Gastrocnemius medialis (tissue), 4 donors: ENCODE results near the gene ADH5. TPM values are rescaled to one million over a fixed set of nuclear protein-coding genes. Genes with fewer than 3 reads are reported as not detected.
A peak's percentile ranks its signal among the peaks of the same experiment; 100 is the strongest.
"Not testable (repeated sequence)": the region's sequence is repeated elsewhere in the genome, so short reads cannot be mapped to it uniquely, and the experiment has no call there.

Source experiments
- ATAC-seq, 2 donors: fragments of 150-250 bp; one replicate each; pipeline ENCODE4 v1.9.1; 2016
- DNase-seq, 2 donors: peaks; one replicate each; pipeline ENCODE4 v3.0.0-alpha.2; 2019
- H3K27ac ChIP-seq, 4 donors: fragments of 200-600 bp; sonication (generic); 1 replicate in 1 of 4; 2 replicates in 3 of 4; pipeline ENCODE4 v1.5.1; 2016 to 2018; ENCODE audit warnings: mild to moderate bottlenecking in 2 of 4, moderate library complexity in 1 of 4
- H3K27me3 ChIP-seq, 3 donors: fragments of 200-600 bp; sonication (generic) in 2 of 3; 1 replicate in 1 of 3; 2 replicates in 2 of 3; pipeline versions ENCODE4 v1.5.1 to v1.6.0; 2016 to 2019; ENCODE audit warnings: mild to moderate bottlenecking in 1 of 3, moderate library complexity in 1 of 3
- H3K36me3 ChIP-seq, 2 donors: fragments of 200-600 bp; sonication (generic) in 1 of 2; one replicate each; pipeline ENCODE4 v1.5.1; 2017 to 2018
- H3K4me1 ChIP-seq, 2 donors: fragments of 200-600 bp; sonication (generic) in 1 of 2; one replicate each; pipeline ENCODE4 v1.5.1; 2016 to 2017; ENCODE audit warnings: mild to moderate bottlenecking in 2 of 2
- H3K4me3 ChIP-seq, 4 donors: fragments of 200-600 bp; sonication (generic) in 3 of 4; 1 replicate in 1 of 4; 2 replicates in 3 of 4; pipeline ENCODE4 v1.5.1; 2016 to 2019; ENCODE audit warnings: mild to moderate bottlenecking in 2 of 4
- H3K9me3 ChIP-seq, 3 donors: fragments of 200-600 bp; sonication (generic) in 2 of 3; 1 replicate in 1 of 3; 2 replicates in 2 of 3; pipeline ENCODE4 v1.5.1; 2016 to 2019
- POLR2A ChIP-seq, 2 donors: fragments of 450-650 bp; IDR thresholded peaks; one replicate each; pipeline ENCODE4 v1.6.1; 2017; ENCODE audit warnings: antibody characterized with exemption in 2 of 2, mild to moderate bottlenecking in 2 of 2, moderate library complexity in 2 of 2
- in situ Hi-C, 4 donors: fragments of 200-750 bp; cut with MboI; loops; one replicate each; pipeline versions ENCODE4 v1.15.0 to v1.8.0; 2017; ENCODE audit warnings: low sequenced_read_pairs in 4 of 4
- intact Hi-C: fragments of 100-400 bp; cut with DNase I; formaldehyde crosslinking; loops from one replicate; pipeline ENCODE4 v1.15.1; 2023; ENCODE audit warnings: low total_unique reads
- total RNA-seq, 4 donors: library from RNA; depleted of rRNA; stranded (reverse); fragments of >200 nt; gene quantifications; one replicate each; pipeline versions ENCODE4 v1.1.0 to v1.2.3, GENCODE V29; 2016
- TF ChIP-seq, protein P1 (sequence below), 5 experiments: fragments of 450-650 bp in 3 of 5; fragments of 200-600 bp in 2 of 5; sonication (generic) in 2 of 5; IDR thresholded peaks in 4 of 5; conservative IDR thresholded peaks in 1 of 5; 1 replicate in 4 of 5; 2 replicates in 1 of 5; pipeline ENCODE4 v1.5.1; 2016 to 2019; ENCODE audit warnings: antibody characterized with exemption in 5 of 5, mild to moderate bottlenecking in 3 of 5, moderate library complexity in 3 of 5

The ADH5 gene
- total RNA-seq, 4 donors from 2014 or later, result 55.2 to 101 (median 72.6) TPM

DNA sequence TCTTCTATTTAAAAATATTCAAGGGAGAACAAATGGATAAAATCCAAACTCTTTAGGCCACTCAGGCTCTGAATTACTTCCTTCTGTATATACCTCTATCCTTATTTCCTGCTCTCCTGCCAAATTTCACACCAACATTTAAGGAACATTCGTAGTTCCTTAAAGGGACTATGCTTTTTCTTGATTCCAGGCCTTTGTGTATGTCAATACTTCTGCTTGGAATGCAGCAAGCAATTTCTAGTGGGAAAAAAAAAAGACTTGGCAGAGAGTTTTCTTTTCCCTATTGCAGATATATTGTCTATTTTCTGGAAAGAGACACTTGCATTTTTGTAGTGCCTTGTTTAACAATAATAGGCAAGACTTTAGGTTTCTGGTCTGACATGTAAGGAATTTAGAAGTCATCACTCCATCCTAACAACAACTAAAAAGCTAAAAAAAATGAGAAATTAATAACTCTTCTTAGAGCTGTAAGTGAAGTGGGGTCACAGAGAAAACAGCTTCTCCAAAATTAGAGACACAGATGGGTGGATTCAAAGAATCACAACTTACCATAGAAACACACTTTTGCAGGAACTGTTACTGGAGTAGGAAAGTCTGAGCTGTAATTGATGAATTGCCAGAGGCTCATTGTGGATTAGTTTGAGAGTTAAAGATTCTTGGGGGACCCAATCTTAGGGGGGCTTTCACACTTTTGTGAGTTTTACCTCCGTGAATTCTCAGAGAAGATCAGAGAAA lies 2.1 kb upstream of the ADH5 start:
- peaks cover 0 to 23% of the 10 kb centered on the region in 2 donors for H3K4me1 ChIP-seq
- no peak for DNase-seq
- in situ Hi-C loops, result no loop called here
- no peaks in the 10 kb centered on the region for H3K9me3 ChIP-seq
- peak overlapping the region in 2 of 4 donors; percentile 70 to 72 for H3K4me3 ChIP-seq
- peak overlapping the region; percentile 87 to 97 (median 93) for H3K27ac ChIP-seq
- no peak for TF ChIP-seq POLR2A (IDR thresholded peaks at IDR 0.05)
- TF ChIP-seq, protein P1, sequence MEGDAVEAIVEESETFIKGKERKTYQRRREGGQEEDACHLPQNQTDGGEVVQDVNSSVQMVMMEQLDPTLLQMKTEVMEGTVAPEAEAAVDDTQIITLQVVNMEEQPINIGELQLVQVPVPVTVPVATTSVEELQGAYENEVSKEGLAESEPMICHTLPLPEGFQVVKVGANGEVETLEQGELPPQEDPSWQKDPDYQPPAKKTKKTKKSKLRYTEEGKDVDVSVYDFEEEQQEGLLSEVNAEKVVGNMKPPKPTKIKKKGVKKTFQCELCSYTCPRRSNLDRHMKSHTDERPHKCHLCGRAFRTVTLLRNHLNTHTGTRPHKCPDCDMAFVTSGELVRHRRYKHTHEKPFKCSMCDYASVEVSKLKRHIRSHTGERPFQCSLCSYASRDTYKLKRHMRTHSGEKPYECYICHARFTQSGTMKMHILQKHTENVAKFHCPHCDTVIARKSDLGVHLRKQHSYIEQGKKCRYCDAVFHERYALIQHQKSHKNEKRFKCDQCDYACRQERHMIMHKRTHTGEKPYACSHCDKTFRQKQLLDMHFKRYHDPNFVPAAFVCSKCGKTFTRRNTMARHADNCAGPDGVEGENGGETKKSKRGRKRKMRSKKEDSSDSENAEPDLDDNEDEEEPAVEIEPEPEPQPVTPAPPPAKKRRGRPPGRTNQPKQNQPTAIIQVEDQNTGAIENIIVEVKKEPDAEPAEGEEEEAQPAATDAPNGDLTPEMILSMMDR (IDR thresholded peaks at IDR 0.05 in 4 of 5, conservative IDR thresholded peaks at IDR 0.05 in 1 of 5), result no peak
- no peaks in the 10 kb centered on the region for H3K36me3 ChIP-seq
- intact Hi-C loops, result no loop called here
- no peaks in the 10 kb centered on the region for H3K27me3 ChIP-seq
- ATAC-seq, result no peak

DNA sequence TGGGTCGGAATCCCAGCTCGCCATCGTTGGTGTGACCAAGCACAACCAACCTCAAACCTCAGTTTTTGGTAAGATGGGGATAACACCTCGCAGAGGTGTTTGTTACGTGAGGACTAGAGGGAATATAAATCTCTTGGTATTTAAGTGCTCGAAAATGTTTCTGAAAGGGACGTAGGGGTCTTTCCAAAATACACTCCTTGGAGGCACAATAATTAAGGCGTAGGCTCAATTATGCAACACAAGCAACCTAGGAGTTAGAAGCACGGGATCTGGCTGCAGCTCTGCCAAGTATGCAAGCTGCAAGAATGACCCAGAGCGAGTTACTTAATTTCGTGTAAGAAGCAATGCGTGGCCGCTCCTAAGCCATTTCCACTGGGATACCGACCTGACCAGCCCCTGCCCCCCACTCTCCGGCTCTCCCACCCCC lies 552 bp downstream of the ADH5 start:
- H3K9me3 ChIP-seq, result no peaks in the 10 kb centered on the region
- intact Hi-C loops (loop anchor here (1.0 to 5.0 kb wide), 5 partner anchors 28 to 474 kb away; partner anchors contain the start of genes EIF4E, METAP1 and TRMT10A), in situ Hi-C loops (no loop called here)
- H3K27me3 ChIP-seq, result no peaks in the 10 kb centered on the region
- H3K36me3 ChIP-seq, result peaks cover 0 to 18% of the 10 kb centered on the region in 2 donors
- H3K27ac ChIP-seq, result peak overlapping the region; percentile 87 to 97 (median 93)
- peaks cover 0 to 23% of the 10 kb centered on the region in 2 donors for H3K4me1 ChIP-seq
- no peak for TF ChIP-seq POLR2A (IDR thresholded peaks at IDR 0.05)
- TF ChIP-seq, protein P1 (IDR thresholded peaks at IDR 0.05 in 4 of 5, conservative IDR thresholded peaks at IDR 0.05 in 1 of 5), result no peak
- H3K4me3 ChIP-seq, result peak overlapping the region; percentile 70 to 92 (median 73)
- ATAC-seq, result peak; percentile 85 to 88
- peak; percentile 81 to 90 for DNase-seq

DNA sequence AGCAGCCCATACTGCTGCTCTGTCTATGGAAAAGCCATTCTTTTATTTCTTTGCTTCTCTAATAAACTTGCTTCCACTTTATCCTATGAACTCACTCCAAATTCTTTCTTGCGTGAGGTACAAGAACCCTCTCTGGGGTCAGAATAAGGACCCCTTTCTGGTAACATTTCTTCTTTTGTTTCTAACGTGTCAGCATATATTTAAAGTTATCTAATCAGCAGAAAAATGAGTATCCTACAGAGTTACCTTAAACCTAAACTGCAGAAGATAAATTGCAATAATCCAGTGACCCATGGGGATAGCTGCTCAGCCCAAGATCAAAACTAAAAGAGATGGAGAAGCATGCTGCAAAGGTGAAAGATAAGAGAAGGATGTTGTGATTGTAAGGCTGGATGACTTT lies 4.0 kb downstream of the ADH5 start:
- H3K27me3 ChIP-seq, result no peaks in the 10 kb centered on the region
- ATAC-seq, result no peak
- DNase-seq, result no peak
- H3K36me3 ChIP-seq, result peaks cover 0 to 47% of the 10 kb centered on the region in 2 donors
- H3K4me3 ChIP-seq, result no peak overlapping the region
- TF ChIP-seq, protein P1 (IDR thresholded peaks at IDR 0.05 in 4 of 5, conservative IDR thresholded peaks at IDR 0.05 in 1 of 5), result no peak
- TF ChIP-seq POLR2A (IDR thresholded peaks at IDR 0.05), result no peak
- H3K9me3 ChIP-seq, result no peaks in the 10 kb centered on the region
- in situ Hi-C loops, result no loop called here
- no peak overlapping the region for H3K27ac ChIP-seq
- intact Hi-C loops, result no loop called here
- peaks cover 0 to 11% of the 10 kb centered on the region in 2 donors for H3K4me1 ChIP-seq

DNA sequence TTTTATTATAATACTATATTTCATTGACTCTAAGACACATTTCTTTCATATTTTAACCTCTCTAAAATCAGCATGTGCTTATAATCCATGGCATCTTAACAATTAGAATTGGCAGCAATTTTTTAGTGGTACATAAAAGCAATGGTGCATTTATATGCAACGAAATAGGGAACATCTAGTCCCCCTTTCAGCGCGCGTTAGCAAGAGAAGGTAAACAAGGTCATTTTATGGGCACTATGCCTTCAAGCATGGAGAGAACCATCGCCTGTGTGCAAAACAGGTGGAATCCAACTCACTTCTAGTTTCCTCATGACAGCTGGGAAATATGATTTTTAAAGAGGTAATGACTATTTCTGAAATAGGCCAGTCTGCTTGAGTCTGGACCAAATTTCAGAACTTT lies 6.4 kb downstream of the ADH5 start:
- no peaks in the 10 kb centered on the region for H3K9me3 ChIP-seq
- intact Hi-C loops (no loop called here), in situ Hi-C loops (no loop called here)
- no peak overlapping the region for H3K27ac ChIP-seq
- H3K4me3 ChIP-seq, result no peak overlapping the region
- TF ChIP-seq, protein P1 (IDR thresholded peaks at IDR 0.05 in 4 of 5, conservative IDR thresholded peaks at IDR 0.05 in 1 of 5), result no peak
- H3K4me1 ChIP-seq, result peaks cover 0 to 5% of the 10 kb centered on the region in 2 donors
- DNase-seq, result no peak
- H3K36me3 ChIP-seq, result peaks cover 0 to 47% of the 10 kb centered on the region in 2 donors
- ATAC-seq, result no peak
- no peaks in the 10 kb centered on the region for H3K27me3 ChIP-seq

DNA sequence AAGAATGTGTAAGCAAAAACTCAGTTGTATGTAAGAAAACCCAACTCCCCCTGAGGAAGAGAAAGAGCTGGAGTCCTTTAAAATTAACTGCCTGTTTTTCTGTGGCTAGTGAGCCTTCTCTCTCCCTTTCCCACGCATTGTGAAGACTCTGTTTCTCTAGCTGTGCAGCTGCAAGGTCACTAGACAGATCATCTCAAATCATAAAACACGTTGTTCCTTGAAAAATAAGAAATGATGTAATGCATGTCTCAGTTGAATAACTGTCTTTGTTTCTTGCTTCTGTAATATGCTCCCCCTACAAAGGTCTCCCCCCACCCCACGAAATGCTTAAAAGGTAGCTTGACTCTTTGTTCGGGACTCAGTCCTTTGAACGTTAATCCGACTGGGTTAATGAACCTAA lies 7.7 kb downstream of the ADH5 start:
- H3K27ac ChIP-seq, H3K9me3 ChIP-seq, DNase-seq, intact Hi-C loops, in situ Hi-C loops, H3K4me1 ChIP-seq, ATAC-seq, H3K27me3 ChIP-seq, H3K4me3 ChIP-seq: not testable (repeated sequence)
- peaks cover 0 to 58% of the 10 kb centered on the region in 2 donors for H3K36me3 ChIP-seq
